IPS-18a (cell line): ENCODE measurements around the gene C1orf174.

Experiments
- H3K27ac ChIP-seq: one replicate; pipeline ENCODE4 v1.5.1; 2013; ENCODE audit warnings: low read length
- H3K27me3 ChIP-seq: one replicate; pipeline ENCODE4 v1.6.1; 2013; ENCODE audit warnings: mild to moderate bottlenecking, low read length; ENCODE audit not compliant: control insufficient read depth, insufficient read depth
- H3K36me3 ChIP-seq: one replicate; pipeline ENCODE4 v1.6.1; 2013; ENCODE audit warnings: low read depth, low read length; ENCODE audit not compliant: control insufficient read depth
- H3K4me1 ChIP-seq: one replicate; pipeline ENCODE4 v1.6.1; 2013; ENCODE audit warnings: low read depth, low read length; ENCODE audit not compliant: control insufficient read depth
- H3K4me3 ChIP-seq: one replicate; pipeline ENCODE4 v1.5.1; 2013; ENCODE audit warnings: low read length
- H3K9ac ChIP-seq: one replicate; pipeline ENCODE4 v1.6.1; 2013; ENCODE audit warnings: mild to moderate bottlenecking, low read length, moderate library complexity
- H3K9me3 ChIP-seq: one replicate; pipeline ENCODE4 v1.6.1; 2013; ENCODE audit warnings: low read depth, low read length; ENCODE audit not compliant: control insufficient read depth

Gene C1orf174

DNA sequence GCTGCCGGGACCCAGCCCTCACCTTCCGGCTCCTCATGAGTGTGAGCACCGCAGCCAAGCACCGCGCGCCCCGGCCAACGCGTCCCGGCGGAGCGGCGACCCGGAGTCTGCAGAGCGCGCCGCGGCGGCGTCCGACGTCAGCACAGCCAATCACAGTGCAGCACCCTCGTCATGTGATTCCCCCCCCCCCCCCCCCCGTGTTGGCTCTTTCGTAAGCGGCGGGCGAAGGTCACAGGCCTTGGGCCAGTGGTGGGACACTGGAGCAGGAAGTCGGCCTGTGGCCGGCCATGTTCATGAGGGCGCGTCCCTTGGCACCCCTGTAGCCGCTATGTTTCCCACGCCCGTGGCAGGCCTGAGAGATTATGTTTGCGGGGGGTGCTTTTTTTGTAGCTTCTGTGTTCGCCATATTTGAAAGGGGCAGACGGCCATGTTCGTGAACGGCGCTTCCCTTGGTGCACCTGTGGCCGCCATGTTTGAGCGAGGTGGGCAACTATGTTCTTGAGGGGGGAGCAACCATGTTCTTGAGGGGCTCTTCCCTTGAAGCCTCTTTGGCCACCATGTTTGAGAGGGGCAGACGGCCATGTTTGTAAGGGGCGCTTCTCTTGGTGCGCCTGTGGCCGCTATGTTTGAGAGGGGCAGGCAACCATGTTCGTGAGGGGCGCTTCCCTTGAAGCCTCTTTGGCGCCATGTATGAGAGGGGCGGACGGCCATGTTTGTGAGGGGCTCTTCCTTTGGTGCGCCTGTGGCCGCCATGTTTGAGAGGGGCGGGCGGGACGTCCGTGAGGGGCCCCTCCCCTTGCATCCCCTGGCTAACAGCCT is at the start of gene C1orf174:
Gene C1orf174 (minus strand): TSS at position 123 of the 819 bp plus-strand sequence. CDS start 86 bp downstream, at position 37.
- Histone ChIP-seq H3K27ac (peak within 1 kb of the TSS; percentile 79), H3K4me1 (no peaks in the 10 kb centered on the region), H3K4me3 (peak within 1 kb of the TSS; percentile 92), H3K36me3 (no peaks in the 10 kb centered on the region), H3K9ac (peak within 1 kb of the TSS; percentile 81), H3K27me3 (no peaks in the 10 kb centered on the region), H3K9me3 (no peaks in the 10 kb centered on the region)

DNA sequence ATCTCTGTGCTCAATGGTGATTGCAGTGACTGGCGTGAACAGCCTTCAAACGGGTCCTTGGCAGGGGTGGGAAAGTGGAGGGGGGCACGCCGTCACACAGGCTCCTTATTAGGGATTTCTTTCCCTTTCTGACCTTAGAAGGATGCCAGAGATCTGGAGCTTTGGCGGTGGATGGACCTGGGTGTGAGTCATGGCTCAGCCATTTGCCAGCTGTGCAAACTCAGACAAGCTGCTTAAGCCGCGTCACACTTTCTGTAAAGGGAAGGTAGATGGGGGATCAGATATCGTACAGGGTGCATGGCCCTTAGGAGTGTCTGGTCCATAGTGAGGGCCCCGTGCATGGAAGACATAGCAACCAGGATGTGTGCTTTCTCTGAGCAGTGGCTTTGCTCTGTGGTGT is 48.3 kb upstream of the C1orf174 start:
- Histone ChIP-seq H3K4me3 (no peak overlapping the region), H3K27me3 (no peaks in the 10 kb centered on the region), H3K27ac (no peak overlapping the region), H3K9me3 (no peaks in the 10 kb centered on the region), H3K36me3 (no peaks in the 10 kb centered on the region), H3K4me1 (no peaks in the 10 kb centered on the region), H3K9ac (no peak overlapping the region)

DNA sequence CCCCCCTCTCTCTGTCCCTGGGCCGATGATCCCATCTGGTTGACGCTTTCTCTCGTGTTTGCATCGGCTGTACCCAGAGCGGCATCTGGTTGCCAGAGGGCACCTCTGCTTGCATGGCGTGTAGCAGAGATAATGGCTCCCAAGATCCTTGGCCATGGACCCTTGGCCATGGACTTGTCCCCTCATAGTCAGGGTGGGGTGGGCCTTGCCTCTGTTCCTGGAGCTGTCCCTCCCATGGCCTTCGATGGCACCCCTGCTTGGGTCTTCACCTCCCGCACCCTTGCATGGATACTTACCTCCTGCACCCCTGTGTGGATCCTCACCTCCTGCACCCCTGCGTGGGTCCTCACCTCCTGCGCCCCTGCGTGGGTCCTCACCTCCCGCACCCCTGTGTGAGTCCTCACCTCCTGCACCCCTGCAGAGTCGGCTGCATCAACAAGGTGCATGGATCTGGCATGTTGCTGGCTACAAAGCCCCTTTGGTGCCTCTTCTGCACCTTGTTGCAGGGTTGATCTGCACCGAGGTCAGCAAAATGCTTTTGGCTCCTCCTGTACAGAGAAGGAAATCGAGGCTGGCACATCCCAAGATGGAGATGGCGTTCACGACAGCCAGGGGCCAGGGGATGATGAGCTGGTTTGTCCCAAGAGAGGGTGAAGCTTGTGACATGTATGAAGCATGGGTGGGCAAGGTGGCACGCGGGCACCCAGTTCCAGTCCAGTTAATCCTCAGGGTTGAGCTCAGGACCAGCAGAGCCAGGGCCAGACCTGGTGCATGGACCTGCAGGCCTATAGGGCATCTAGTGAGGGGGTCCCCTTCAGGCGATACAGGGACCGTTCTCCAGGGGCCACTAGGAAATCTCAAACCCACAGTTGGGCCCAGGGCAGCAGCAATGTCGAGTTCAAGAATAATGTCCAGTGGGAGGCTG is 46.1 kb upstream of the C1orf174 start:
- Histone ChIP-seq H3K36me3 (no peaks in the 10 kb centered on the region), H3K9ac (no peak overlapping the region), H3K9me3 (no peaks in the 10 kb centered on the region), H3K4me1 (no peaks in the 10 kb centered on the region), H3K4me3 (no peak overlapping the region), H3K27me3 (no peaks in the 10 kb centered on the region), H3K27ac (no peak overlapping the region)

DNA sequence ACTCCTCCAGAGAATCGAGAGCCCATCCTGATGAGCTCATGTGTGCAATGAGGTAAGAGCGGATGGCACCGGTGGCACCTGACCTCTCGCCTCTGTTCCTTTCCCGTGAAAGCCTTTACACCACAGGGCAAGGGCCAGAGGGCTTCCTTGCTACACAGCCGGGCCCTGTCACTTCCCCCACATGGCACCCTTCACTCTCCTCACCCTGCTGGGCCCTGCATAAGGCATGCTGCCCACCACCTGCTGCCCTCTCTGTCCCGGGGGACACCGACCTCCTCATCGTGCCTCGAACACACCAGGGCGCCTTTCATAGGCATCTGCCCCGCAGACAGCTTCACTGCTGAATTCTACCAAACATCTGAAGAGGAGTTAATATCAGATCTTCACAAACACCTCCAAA is 45.1 kb upstream of the C1orf174 start:
- Histone ChIP-seq H3K9me3 (no peaks in the 10 kb centered on the region), H3K4me1 (no peaks in the 10 kb centered on the region), H3K27me3 (no peaks in the 10 kb centered on the region), H3K4me3 (no peak overlapping the region), H3K27ac (no peak overlapping the region), H3K9ac (no peak overlapping the region), H3K36me3 (no peaks in the 10 kb centered on the region)

DNA sequence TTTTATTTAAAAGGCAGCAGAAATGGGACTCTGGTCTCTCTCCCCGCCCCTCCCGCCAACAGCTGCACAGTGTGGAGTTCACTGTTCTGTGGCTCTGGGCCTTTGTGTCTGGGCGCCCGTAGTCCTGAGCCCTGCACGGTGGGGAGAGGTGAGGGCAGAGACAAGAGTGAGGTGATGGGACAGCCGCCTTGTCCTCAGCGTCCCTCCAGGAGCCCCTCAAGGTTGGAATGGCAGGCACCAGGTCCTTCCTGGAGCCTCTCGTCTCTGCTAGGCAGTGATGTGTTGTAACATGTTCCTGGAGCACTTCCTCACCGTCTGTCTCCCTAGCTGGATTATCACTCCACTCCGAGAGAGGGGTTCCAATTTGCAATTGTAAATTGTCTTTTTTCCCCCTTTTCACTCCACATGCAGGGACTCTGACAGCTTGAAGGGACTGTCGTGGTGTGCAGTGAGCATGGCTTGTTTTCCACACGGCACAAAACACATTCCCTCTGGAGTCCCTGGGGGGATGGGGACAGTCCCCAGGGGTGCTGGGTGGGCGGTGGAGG is 44.6 kb upstream of the C1orf174 start:
- Histone ChIP-seq H3K27ac (no peak overlapping the region), H3K9ac (no peak overlapping the region), H3K4me3 (no peak overlapping the region), H3K36me3 (no peaks in the 10 kb centered on the region), H3K4me1 (no peaks in the 10 kb centered on the region), H3K27me3 (no peaks in the 10 kb centered on the region), H3K9me3 (no peaks in the 10 kb centered on the region)

DNA sequence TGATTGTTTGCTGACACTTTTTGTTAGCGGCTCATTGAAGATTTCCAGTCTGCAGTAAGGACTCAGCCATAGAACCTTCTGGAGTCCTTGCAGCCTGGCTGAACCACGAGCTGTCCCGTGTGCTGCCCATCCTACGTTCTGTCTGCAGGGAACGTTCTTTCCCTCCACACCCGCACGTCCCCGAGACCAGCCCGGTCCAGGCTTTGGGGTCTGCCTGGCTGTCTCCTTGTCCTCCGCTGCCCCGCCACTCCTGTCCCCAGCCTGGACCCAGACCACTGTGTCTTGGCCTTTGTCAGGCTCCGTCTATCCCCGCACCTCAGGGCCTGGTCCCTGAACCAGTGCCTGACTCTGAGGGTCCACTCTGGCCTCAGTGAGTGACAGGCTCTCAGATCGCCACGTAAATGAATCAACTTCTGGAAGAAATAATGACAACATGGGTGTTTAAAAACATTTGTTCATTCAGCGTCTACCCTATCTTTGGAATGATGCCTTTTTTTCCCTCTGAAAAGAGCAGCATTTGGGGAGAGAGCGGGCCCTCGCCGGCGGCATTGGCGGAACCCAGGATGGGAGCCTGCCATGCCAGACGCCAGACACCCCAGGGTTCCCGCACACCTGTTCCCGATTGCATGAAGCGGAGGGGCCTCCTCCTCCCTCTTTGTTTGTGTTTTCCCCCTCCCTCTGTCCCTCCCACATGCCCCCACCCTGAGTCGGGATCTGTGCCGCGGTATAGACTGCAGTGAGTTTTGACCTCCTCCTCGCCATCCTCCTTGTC is 43.9 kb upstream of the C1orf174 start:
- no peak overlapping the region for H3K9ac ChIP-seq
- no peaks in the 10 kb centered on the region for H3K36me3 ChIP-seq
- no peaks in the 10 kb centered on the region for H3K27me3 ChIP-seq
- no peaks in the 10 kb centered on the region for H3K9me3 ChIP-seq
- H3K4me3 ChIP-seq: no peak overlapping the region
- no peak overlapping the region for H3K27ac ChIP-seq
- no peaks in the 10 kb centered on the region for H3K4me1 ChIP-seq

DNA sequence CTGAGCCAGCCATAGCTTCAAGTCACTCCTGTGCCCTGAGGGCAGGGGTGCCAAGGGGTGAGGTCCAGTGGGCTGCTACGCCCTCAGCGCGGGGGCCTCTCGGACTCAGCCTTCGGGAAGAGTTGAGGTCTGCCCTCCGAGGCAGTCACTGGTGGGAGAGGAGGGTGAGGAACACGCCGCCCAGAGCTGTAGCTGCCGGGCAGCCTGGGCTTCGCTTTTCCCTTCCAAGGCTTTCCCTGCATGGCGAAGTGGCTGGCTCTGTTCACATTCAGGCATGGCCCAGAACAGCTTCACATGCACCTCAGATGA is 43.0 kb upstream of the C1orf174 start:
- no peaks in the 10 kb centered on the region for H3K36me3 ChIP-seq
- no peaks in the 10 kb centered on the region for H3K9me3 ChIP-seq
- H3K27ac ChIP-seq: no peak overlapping the region
- H3K27me3 ChIP-seq: no peaks in the 10 kb centered on the region
- H3K4me1 ChIP-seq: no peaks in the 10 kb centered on the region
- H3K4me3 ChIP-seq: no peak overlapping the region
- no peak overlapping the region for H3K9ac ChIP-seq

DNA sequence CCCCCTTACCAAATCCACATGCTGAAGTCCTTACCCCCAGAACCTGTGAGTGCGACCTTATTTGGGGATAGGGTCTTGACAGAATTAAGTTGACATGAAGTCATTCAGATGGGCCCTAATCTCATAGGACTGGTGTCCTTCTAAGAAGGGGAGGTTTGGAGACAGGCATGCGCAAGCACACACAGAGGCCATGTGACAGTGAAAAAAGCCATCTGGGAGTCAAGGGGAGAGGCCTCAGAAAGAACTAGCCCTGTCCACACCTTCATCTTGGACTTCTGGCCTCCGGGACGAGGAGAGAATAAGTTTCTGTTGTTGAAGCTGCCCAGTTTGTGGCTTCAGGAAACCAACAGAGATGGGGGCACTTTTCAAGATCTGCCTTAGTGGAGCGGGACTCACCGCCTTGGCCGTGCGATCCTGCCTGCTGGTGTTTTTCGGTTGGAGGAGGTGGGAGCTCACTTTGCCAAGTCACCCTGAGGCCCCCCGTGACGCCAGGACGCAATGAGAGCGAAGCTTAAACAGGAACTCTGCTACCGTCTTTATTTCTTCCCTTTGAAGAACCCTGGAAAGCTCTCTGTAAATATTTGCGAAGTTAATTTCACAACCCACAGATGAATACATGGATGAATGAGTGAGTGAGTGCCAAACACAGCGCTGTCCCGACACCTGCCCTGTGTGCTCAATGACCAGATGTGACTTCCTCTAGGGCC is 42.5 kb upstream of the C1orf174 start:
- H3K4me3 ChIP-seq: no peak overlapping the region
- no peak overlapping the region for H3K9ac ChIP-seq
- H3K36me3 ChIP-seq: no peaks in the 10 kb centered on the region
- no peaks in the 10 kb centered on the region for H3K9me3 ChIP-seq
- H3K27me3 ChIP-seq: no peaks in the 10 kb centered on the region
- H3K4me1 ChIP-seq: no peaks in the 10 kb centered on the region
- H3K27ac ChIP-seq: no peak overlapping the region

DNA sequence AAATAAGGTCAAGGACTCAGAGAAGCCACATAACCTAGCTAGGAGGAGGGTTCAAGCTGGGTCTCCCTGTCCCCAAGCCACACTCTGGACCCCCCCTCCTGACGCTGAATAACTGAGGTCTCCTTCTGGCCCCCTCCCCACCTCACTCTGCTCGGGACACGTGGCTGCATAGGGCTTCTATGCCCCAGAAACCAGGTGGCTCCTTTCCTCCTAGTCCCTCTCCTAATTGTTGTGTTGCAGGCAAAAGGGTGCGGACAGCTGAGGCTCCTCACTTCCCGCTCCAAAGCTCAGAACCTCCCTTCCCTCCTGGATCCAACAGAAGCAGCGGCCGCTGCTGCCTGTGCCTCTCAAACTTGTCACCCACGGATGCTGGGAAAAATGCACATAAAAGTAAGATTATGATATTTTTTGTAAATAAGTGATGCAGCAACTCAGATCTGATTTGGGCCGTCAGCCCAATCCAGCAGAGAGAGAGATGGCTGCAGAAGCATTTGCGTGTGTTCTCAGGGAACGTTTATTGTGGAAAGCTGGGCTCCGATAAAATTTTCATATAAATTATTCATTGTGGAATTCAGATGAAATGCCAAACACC is 40.8 kb upstream of the C1orf174 start:
- no peaks in the 10 kb centered on the region for H3K4me1 ChIP-seq
- peaks cover 4% of the 10 kb centered on the region for H3K9me3 ChIP-seq
- H3K9ac ChIP-seq: no peak overlapping the region
- H3K36me3 ChIP-seq: no peaks in the 10 kb centered on the region
- H3K4me3 ChIP-seq: no peak overlapping the region
- H3K27me3 ChIP-seq: no peaks in the 10 kb centered on the region
- H3K27ac ChIP-seq: no peak overlapping the region

DNA sequence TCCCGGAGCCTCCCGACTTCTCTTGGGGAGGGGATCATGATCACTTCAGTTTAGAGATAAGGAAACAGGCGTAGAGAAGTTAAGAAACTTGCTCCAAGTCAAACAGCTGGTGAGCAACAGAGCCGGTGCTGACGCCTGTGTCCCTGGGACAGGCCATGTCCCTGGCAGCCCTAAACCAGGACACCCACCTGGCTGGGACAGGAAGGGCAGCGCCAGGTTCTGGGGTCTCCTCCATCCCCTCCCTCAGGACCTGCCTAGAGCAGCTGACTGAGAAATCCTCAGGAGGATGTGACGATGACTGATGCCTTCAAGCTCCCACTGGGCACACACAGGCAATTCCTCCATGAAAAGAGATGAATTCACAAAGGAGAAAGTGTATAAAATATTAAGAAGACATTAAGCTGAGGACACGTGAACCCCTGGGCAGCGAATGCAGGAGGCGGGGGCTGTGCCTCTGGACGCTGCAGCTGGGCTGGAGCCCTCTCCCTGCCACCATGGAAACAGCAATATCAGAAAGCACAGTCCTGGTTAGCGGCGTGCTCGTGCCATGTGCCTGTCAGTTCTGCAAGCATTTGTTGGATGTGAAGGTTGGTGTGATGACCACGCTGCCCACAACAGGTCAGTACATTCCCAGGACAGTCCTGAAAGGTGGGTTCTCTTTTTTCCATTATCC is 40.1 kb upstream of the C1orf174 start:
- Histone ChIP-seq H3K27ac (no peak overlapping the region), H3K4me3 (no peak overlapping the region), H3K36me3 (no peaks in the 10 kb centered on the region), H3K4me1 (no peaks in the 10 kb centered on the region), H3K27me3 (no peaks in the 10 kb centered on the region), H3K9me3 (peaks cover 4% of the 10 kb centered on the region), H3K9ac (no peak overlapping the region)
